C4-2B (cell line): ENCODE results near the gene RNF141.

Experiments used
- ZFX ChIP-seq: fragments of 450-650 bp; IDR thresholded peaks from 2 replicates; pipeline ENCODE4 v1.6.1; 2017
- TF ChIP-seq, protein P1 (sequence below): fragments of 450-650 bp; conservative IDR thresholded peaks from 2 replicates; pipeline ENCODE4 v1.5.1; 2017; ENCODE audit warnings: mild to moderate bottlenecking

GRCh38 chr11:10566257-10566957, 25.4 kb upstream of the RNF141 start:
- TF ChIP-seq, protein P1, sequence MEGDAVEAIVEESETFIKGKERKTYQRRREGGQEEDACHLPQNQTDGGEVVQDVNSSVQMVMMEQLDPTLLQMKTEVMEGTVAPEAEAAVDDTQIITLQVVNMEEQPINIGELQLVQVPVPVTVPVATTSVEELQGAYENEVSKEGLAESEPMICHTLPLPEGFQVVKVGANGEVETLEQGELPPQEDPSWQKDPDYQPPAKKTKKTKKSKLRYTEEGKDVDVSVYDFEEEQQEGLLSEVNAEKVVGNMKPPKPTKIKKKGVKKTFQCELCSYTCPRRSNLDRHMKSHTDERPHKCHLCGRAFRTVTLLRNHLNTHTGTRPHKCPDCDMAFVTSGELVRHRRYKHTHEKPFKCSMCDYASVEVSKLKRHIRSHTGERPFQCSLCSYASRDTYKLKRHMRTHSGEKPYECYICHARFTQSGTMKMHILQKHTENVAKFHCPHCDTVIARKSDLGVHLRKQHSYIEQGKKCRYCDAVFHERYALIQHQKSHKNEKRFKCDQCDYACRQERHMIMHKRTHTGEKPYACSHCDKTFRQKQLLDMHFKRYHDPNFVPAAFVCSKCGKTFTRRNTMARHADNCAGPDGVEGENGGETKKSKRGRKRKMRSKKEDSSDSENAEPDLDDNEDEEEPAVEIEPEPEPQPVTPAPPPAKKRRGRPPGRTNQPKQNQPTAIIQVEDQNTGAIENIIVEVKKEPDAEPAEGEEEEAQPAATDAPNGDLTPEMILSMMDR, result no peak
- TF ChIP-seq ZFX, result no peak
